WTC11 (cell line): ENCODE measurements around the gene HERPUD2. TPM values are rescaled to one million over a fixed set of nuclear protein-coding genes. Genes with fewer than 3 reads are reported as not detected.

ENCODE experiments used
- ATAC-seq: fragments of 200-7000 bp; cut with Tn5 transposase; 2 replicates; pipeline ENCODE4 v1.10.0; 2021; ENCODE audit warnings: mild to moderate bottlenecking, moderate library complexity
- CTCF ChIA-PET: fragments of 300-600 bp; sonication (Branson Sonifier 250); formaldehyde crosslinking; loops from one replicate; lab custom pipeline; 2021; ENCODE audit warnings: antibody characterized with exemption; lab: Charles Lee
- POLR2A ChIA-PET: fragments of 350-600 bp; sonication (Branson Sonifier 250); formaldehyde crosslinking; loops from one replicate; lab custom pipeline; 2021; ENCODE audit warnings: antibody characterized with exemption; lab: Charles Lee
- DNase-seq: peaks from one replicate; pipeline ENCODE4 v3.0.0; 2021; ENCODE audit warnings: low spot score
- H3K27ac Mint-ChIP-seq: 2 replicates; pipeline ENCODE4 v1.8.0; 2021; ENCODE audit warnings: mixed read lengths
- H3K27me3 Mint-ChIP-seq: 2 replicates; pipeline ENCODE4 v1.8.0; 2021; ENCODE audit warnings: low read depth, mild to moderate bottlenecking, moderate library complexity, mixed read lengths
- H3K36me3 Mint-ChIP-seq: 2 replicates; pipeline ENCODE4 v1.8.0; 2021; ENCODE audit warnings: mixed read lengths
- H3K4me1 Mint-ChIP-seq: 2 replicates; pipeline ENCODE4 v1.8.0; 2022; ENCODE audit warnings: mixed read lengths
- H3K4me3 Mint-ChIP-seq: 2 replicates; pipeline ENCODE4 v1.8.0; 2021; ENCODE audit warnings: mild to moderate bottlenecking, moderate library complexity, mixed read lengths
- H3K9me3 Mint-ChIP-seq: 2 replicates; pipeline ENCODE4 v1.8.0; 2021; ENCODE audit warnings: mixed read lengths
- AR ChIP-seq: fragments of 250-450 bp; sonication (Bioruptor Pico); IDR thresholded peaks from 2 replicates; pipeline ENCODE4 v1.9.0; 2021; ENCODE audit warnings: mild to moderate bottlenecking
- CTCF ChIP-seq: fragments of 200-600 bp; IDR thresholded peaks from 2 replicates; pipeline ENCODE4 v1.8.0; 2022; ENCODE audit warnings: antibody characterized with exemption
- ELF4 ChIP-seq: sonication (generic); formaldehyde crosslinking; IDR thresholded peaks from 2 replicates; pipeline ENCODE4 v1.8.1; 2022; ENCODE audit warnings: low read depth, mild to moderate bottlenecking, moderate library complexity, missing genetic modification reagents
- FOXP4 ChIP-seq: sonication (generic); formaldehyde crosslinking; IDR thresholded peaks from 2 replicates; pipeline ENCODE4 v1.8.0; 2022; ENCODE audit warnings: mild to moderate bottlenecking, missing genetic modification reagents
- GABPB1 ChIP-seq: sonication (generic); formaldehyde crosslinking; IDR thresholded peaks from 2 replicates; pipeline ENCODE4 v1.8.1; 2023; ENCODE audit warnings: mild to moderate bottlenecking, missing genetic modification reagents
- JUN ChIP-seq: sonication (generic); formaldehyde crosslinking; IDR thresholded peaks from 2 replicates; pipeline ENCODE4 v1.8.0; 2023; ENCODE audit warnings: mild to moderate bottlenecking, missing genetic modification reagents
- NR3C1 ChIP-seq: sonication (generic); formaldehyde crosslinking; conservative IDR thresholded peaks from 2 replicates; pipeline ENCODE4 v1.8.1; 2023; ENCODE audit warnings: low read depth, mild to moderate bottlenecking, missing genetic modification reagents
- OVOL2 ChIP-seq: fragments of 250-450 bp; sonication (Bioruptor Pico); IDR thresholded peaks from 2 replicates; pipeline ENCODE4 v1.9.0; 2021; ENCODE audit warnings: mild to moderate bottlenecking, borderline replicate concordance
- RELA ChIP-seq: sonication (generic); formaldehyde crosslinking; IDR thresholded peaks from 2 replicates; pipeline ENCODE4 v1.8.1; 2022; ENCODE audit warnings: missing genetic modification reagents, mild to moderate bottlenecking, borderline replicate concordance
- SMAD4 ChIP-seq: sonication (generic); formaldehyde crosslinking; IDR thresholded peaks from 2 replicates; pipeline ENCODE4 v1.8.0; 2022; ENCODE audit warnings: mild to moderate bottlenecking, missing genetic modification reagents
- TEAD1 ChIP-seq: sonication (generic); formaldehyde crosslinking; IDR thresholded peaks from 2 replicates; pipeline ENCODE4 v1.8.0; 2022; ENCODE audit warnings: mild to moderate bottlenecking, missing genetic modification reagents
- USF1 ChIP-seq: sonication (generic); formaldehyde crosslinking; IDR thresholded peaks from 2 replicates; pipeline ENCODE4 v1.8.0; 2022; ENCODE audit warnings: mild to moderate bottlenecking, missing genetic modification reagents
- ZBTB21 ChIP-seq: sonication (generic); formaldehyde crosslinking; IDR thresholded peaks from 2 replicates; pipeline ENCODE4 v1.8.1; 2023; ENCODE audit warnings: mild to moderate bottlenecking, missing genetic modification reagents, borderline replicate concordance
- ZMAT4 ChIP-seq: fragments of 250-450 bp; sonication (Bioruptor Pico); IDR thresholded peaks from 2 replicates; pipeline ENCODE4 v1.9.0; 2021; ENCODE audit warnings: mild to moderate bottlenecking
- ZNF219 ChIP-seq: sonication (generic); formaldehyde crosslinking; IDR thresholded peaks from 2 replicates; pipeline ENCODE4 v1.8.0; 2023; ENCODE audit warnings: missing genetic modification reagents, mild to moderate bottlenecking, borderline replicate concordance
- ZNF317 ChIP-seq: sonication (generic); formaldehyde crosslinking; IDR thresholded peaks from 2 replicates; pipeline ENCODE4 v1.8.1; 2023; ENCODE audit warnings: low read depth, mild to moderate bottlenecking, moderate library complexity, missing genetic modification reagents, borderline replicate concordance
- ZNF416 ChIP-seq: fragments of 250-450 bp; sonication (Bioruptor Pico); IDR thresholded peaks from 2 replicates; pipeline ENCODE4 v1.9.0; 2021; ENCODE audit warnings: mild to moderate bottlenecking, inconsistent platforms
- ZSCAN18 ChIP-seq: fragments of 250-450 bp; sonication (Bioruptor Pico); IDR thresholded peaks from 2 replicates; pipeline ENCODE4 v2.1.2; 2022; ENCODE audit warnings: mild to moderate bottlenecking, moderate library complexity
- total RNA-seq: library from RNA; stranded (reverse); gene quantifications from 3 replicates; pipeline ENCODE4 v1.2.3, GENCODE V29; 2021

The HERPUD2 gene
- total RNA-seq, 1 experiment from 2014 or later, result 16.2 TPM

GRCh38 chr7:35731349-35731748 is 36.4 kb upstream of the HERPUD2 start (continued):
- TF ChIP-seq GABPB1 (CRISPR knock-in tag) (no peak), OVOL2 (no peak)

- no peaks in the 10 kb centered on the region for H3K36me3 Mint-ChIP-seq
- ATAC-seq, result no peak
These were observed 34.3 kb upstream of the HERPUD2 start for GRCh38 chr7:35729061-35729783.

GRCh38 chr7:35728412-35729060 is 33.6 kb upstream of the HERPUD2 start:
- H3K27me3 Mint-ChIP-seq, result peaks cover 3% of the 10 kb centered on the region; the same call in 1 of the 2 replicates
- H3K9me3 Mint-ChIP-seq, result 0 out of 2 replicates have a peak, but pooled peaks cover 3% of the 10 kb centered on the region
- no peak for DNase-seq
- no peak overlapping the region for H3K4me3 Mint-ChIP-seq
- POLR2A ChIA-PET, result no interaction called here
- H3K27ac Mint-ChIP-seq, result no peak overlapping the region
- H3K4me1 Mint-ChIP-seq, result no peaks in the 10 kb centered on the region
- no peak for ATAC-seq
- CTCF ChIA-PET, result no interaction called here
- H3K36me3 Mint-ChIP-seq, result no peaks in the 10 kb centered on the region
- TF ChIP-seq USF1 (CRISPR knock-in tag) (no peak), TEAD1 (CRISPR knock-in tag) (no peak), ELF4 (CRISPR knock-in tag) (no peak), ZSCAN18 (CRISPR knock-in tag) (no peak), CTCF (no peak)

More at GRCh38 chr7:35729061-35729783, 34.3 kb upstream of the HERPUD2 start:
- H3K9me3 Mint-ChIP-seq, result 0 out of 2 replicates have a peak, but pooled peaks cover 3% of the 10 kb centered on the region
- ChIA-PET CTCF (no interaction called here), POLR2A (no interaction called here)
- H3K4me3 Mint-ChIP-seq, result no peak overlapping the region
- H3K27ac Mint-ChIP-seq, result no peak overlapping the region
- TF ChIP-seq NR3C1 (CRISPR knock-in tag), result no peak
- no peak for TF ChIP-seq ZBTB21 (CRISPR knock-in tag)
- TF ChIP-seq JUN (CRISPR knock-in tag), result no peak
- TF ChIP-seq ZMAT4 (CRISPR knock-in tag), result no peak
- TF ChIP-seq AR (CRISPR knock-in tag), result no peak
- no peak for TF ChIP-seq ZNF317 (CRISPR knock-in tag)
- no peak for TF ChIP-seq RELA (CRISPR knock-in tag)
- no peak for TF ChIP-seq FOXP4 (CRISPR knock-in tag)
- no peak for TF ChIP-seq SMAD4 (CRISPR knock-in tag)
- TF ChIP-seq ZNF219, result no peak
- no peak for TF ChIP-seq ZNF416 (CRISPR knock-in tag)
- no peak for DNase-seq
- H3K4me1 Mint-ChIP-seq, result peaks cover 6% of the 10 kb centered on the region
- H3K27me3 Mint-ChIP-seq, result peaks cover 3% of the 10 kb centered on the region; the same call in 1 of the 2 replicates
